22Rv1 (cell line): ENCODE data around the gene MACROH2A1.

Source experiments
- CTCF ChIP-seq: fragments of 450-650 bp; IDR thresholded peaks from 2 replicates; pipeline ENCODE4 v1.5.1; 2017; ENCODE audit warnings: mild to moderate bottlenecking
- ZFX ChIP-seq: fragments of 450-650 bp; IDR thresholded peaks from 2 replicates; pipeline ENCODE4 v1.6.1; 2017; ENCODE audit warnings: antibody characterized with exemption, borderline replicate concordance

GRCh38 chr5:135388860-135389435 is 10.1 kb downstream of the MACROH2A1 start:
- TF ChIP-seq CTCF: no peak
- no peak for TF ChIP-seq ZFX
